NCI-H2196 (cell line): ENCODE measurements around the gene RASGRP1.

Experiments used
- DNase-seq: peaks from one replicate; lab custom pipeline; 2025; ENCODE audit not compliant: unreplicated experiment; lab: John Stamatoyannopoulos, UW

RASGRP1 gene

DNA sequence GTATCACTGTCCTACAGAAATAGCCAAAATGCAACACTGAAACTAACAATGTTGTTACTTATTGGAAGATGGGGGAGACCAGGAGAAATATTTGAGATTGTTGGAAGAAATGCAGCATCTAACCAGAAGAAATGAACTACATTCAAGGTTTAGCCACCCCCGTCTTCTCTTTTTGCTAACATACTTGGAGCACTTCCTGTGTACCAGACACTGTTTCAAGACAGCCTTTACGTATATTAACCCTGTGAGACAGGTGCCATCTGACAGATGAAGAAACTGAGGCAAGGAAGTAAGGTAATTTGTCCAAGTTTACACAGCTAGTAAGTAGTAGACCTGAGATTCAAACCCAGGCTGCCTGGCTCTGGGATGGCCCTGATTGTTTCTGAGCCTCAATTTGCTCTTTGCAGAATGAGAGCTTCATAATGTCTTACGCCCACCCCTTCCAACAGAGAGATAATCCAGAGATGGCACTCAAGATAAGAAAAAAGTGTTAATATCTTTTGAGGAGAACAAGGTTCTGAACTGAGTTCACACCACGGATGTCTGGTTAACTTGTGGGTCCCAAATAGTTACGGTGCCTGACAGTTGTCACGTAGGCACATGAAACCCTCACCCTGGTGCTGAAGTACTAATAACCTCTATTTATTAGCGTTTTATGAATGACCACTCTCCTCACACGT is 26.1 kb downstream of the RASGRP1 start:
- no peak for DNase-seq

DNA sequence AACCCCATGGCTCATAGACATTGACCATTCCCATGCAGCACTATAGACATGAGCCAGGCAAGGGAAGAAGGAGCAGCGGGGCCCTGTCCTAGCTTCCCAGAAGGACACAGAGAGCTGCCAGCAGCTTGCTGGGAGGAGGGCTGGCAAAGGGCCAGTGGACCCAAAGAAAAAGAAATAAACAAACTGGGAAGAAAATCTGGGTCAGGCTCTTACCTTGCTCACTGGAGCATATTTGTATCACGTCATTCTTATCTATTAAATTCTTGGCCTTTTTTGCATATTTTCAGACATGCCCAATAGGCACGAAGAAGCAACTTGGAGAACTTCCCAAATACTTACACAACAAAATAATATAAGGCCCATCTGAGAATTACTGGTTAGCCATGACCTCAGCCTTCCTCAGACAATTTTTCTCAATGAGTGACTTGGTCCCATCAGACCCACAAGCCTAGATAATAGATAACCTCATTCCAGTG is 28.4 kb downstream of the RASGRP1 start:
- no peak for DNase-seq

DNA sequence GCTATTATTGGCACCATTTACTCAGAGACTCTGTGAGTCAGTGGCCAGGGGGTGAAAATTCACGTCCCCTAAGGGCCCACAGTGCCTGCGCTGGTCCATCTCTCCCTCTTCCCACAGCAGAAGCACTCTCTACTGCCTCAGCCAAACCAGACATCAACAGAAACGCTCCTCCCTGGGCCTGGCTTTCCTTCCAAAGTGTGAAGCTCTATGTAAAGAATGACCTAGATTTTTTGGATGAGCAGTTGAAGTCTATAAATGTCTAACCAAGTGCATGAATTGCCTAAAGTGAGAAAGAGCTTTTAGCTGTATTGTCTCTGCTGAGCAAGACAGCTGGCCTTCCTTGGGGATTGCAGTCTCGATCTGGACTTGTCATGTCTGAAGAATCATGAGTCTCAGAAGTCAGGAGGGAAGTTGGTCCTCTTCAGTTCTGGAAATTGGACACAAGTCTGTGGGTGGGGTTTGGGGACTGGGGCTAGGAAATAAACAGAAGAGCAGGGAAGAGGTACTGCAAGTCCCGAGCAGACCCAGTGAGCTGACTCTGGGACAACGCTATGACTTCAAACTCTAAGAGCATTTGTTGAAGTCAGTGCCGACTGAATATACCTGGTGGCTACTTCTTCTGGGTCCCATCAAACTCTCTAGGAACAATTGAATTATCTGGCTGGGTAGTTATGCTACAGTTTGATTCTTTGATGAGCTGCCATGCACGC is 29.0 kb downstream of the RASGRP1 start:
- no peak for DNase-seq

DNA sequence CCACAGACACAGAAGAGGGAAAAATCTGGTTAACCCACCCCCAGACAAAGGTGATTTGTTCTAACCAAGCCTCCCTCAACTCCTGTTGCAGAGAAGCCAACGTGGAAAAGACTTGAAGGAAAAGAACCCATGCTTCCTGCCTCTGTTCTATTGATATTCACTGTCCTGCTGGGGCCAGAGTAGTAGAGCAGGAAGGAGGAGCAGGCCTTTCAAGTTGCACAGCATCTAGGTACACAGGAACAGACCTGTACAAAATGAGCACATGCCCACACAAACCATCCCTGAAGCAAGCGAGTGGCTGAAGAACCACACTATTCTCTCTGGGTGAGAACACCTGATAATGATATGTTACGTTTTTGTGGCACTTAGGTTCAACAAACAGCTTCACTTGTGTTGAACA is 29.9 kb downstream of the RASGRP1 start:
- no peak for DNase-seq

DNA sequence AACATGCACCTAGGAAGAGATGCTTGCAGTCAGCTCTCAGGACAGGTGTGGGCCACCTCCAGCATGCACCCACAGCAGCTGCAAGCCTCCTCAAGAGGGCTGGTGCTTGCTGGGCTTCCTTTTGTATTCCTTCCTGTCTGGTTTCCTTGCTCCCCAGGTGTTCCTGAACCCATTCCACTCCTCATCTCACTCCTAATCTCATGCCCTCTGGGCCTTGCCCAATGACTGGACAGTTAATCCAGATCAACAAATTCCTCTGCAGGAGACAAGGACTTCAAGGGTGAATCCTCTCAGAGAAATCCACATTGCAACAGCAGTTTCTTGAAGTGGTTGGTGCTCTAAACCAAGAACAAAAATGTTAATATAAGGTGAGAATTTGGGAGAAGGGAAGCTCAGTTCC is 30.7 kb downstream of the RASGRP1 start:
- no peak for DNase-seq

DNA sequence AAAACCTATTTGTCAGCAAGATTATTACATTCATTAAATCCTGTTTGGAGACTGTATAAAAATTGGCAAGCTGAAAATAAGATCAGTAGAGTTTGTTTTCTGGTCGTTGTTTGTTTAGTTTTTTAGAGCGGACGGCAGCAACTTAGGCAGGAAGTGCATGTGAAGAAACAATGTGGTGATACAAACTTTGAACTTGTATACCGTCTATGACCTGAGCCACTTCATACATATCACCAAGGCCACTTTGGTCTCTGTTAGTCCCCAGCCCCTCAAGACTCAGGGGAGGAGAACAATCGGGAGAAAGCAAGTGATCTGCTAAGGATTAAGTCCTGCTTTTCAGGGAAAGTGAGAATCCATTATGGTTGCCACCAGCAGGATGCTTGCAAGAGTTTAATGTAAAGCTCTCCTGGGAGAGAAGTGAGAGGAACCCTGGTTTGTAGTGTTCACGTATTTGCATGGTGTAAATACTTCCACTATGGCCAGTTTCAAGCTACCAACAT is 31.1 kb downstream of the RASGRP1 start:
- no peak for DNase-seq

DNA sequence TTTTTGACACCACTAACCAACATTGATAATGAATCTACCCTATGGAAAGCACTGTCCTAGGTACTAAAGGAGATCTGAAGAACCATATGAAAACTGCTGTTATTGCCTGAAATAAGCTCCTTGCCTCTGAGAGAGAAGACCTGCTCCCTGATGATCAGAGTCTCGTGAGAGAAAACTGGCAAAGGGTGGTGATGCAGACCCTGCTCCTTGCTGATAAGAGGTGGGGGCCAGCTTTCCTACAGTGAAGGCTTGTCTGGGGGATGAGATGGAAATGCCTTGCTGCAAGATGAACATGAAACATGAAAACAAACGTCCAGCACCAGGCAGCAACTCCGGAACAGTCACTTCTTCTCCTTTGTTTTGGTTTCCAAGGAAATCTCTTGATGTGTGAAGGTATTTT is 31.9 kb downstream of the RASGRP1 start:
- no peak for DNase-seq

- no peak for DNase-seq
Observed at GRCh38 chr15:38531509-38531908, 33.1 kb downstream of the RASGRP1 start.

DNA sequence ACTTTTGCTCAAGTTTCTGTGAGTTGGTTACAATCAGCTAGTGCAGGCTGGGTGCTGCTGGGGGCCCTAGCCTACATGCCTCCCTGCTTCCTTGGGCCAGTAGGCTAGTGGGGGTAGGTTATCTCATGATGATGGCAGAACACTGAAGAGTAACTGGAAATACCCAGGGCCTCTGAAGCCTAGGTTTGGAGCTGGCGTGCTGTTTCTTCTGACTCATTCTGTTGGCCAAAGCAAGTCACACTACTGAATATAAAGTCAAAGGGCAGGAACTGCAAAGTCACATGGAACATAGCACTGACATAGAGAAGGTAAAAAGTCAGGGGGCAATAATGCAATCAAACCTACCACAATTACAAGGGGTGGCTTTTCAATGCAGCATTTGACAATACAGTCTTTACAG is 34.5 kb downstream of the RASGRP1 start:
- DNase-seq = no peak

DNA sequence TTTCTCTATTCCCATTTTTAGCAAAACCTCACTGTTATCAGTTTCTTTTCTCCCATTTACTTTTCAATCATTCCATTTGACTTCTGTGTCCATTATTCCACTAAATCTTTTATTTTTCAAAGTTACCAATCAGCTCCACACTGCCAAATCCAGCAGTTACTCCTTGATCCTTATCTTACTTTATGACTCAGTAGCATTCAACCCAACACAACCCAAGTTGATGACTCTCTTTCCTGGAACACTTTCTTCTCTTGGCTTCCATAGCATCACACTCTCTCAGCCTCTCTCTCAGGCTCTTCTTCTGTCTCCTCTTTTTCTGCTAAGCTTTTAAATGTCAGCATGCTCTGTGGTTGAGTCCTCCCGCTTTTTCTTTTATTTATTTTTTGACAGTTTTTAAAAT is 36.3 kb downstream of the RASGRP1 start:
- no peak for DNase-seq

- no peak for DNase-seq
Observed at GRCh38 chr15:38526158-38526557, 38.5 kb downstream of the RASGRP1 start.

- DNase-seq = no peak
Observed at GRCh38 chr15:38525489-38525888, 39.1 kb downstream of the RASGRP1 start.

DNA sequence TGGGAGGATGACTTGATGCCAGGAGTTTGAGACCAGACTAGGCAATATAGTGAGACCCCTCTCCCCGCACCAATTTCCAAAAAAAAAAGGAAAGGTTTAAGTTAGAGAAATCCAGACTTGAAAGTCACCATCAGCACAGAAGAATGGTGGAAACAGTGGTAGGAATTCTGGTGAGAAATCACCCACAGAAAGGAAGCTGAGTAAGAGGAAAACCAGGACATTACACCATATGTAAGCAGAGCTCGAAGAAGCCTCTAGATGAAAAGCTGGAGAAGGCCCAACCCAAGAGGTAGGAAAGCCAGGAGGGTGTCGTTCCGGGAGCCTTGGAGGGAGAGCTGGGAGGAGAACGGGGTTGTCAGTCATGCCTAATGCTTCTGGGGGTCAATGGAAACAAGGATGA is 40.5 kb downstream of the RASGRP1 start:
- DNase-seq = no peak

GRCh38 chr15:38522922-38523321 is 41.7 kb downstream of the RASGRP1 start:
- no peak for DNase-seq

GRCh38 chr15:38521316-38521715 is 43.3 kb downstream of the RASGRP1 start:
- DNase-seq = no peak

- DNase-seq = no peak
Observed at GRCh38 chr15:38520035-38520434, 44.6 kb downstream of the RASGRP1 start.

- no peak for DNase-seq
Observed at GRCh38 chr15:38518084-38518483, 46.5 kb downstream of the RASGRP1 start.

DNA sequence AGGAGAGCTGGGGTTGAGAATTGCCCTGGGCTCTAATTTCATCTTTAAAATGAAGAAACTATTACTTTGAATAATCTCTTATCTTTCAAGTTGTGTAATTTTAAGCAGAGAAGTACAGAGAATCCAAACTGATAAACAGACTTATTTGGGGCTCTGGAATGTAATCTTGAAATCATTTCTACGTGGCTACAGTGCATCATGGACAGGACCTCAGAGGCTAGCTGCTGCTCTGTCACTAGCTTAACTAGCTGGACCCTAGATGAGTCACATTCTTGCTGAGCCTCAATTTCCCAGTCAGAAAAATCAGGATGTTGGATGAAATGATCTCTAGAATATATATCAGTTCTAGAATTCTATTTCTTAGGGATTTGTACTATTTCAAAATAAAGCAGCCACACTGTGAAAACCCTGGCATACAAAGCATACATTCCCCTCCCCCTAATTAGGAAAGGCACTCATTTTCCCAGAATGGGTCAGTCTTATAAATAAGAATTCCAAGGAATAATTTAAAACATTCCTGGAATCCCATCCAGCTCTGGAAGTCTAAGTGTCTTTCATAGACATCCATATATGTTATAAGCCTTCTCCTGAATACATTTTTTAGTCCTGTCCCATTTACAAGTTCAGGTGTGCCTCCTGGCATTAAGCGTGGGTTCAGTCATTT is 47.2 kb downstream of the RASGRP1 start:
- no peak for DNase-seq

DNA sequence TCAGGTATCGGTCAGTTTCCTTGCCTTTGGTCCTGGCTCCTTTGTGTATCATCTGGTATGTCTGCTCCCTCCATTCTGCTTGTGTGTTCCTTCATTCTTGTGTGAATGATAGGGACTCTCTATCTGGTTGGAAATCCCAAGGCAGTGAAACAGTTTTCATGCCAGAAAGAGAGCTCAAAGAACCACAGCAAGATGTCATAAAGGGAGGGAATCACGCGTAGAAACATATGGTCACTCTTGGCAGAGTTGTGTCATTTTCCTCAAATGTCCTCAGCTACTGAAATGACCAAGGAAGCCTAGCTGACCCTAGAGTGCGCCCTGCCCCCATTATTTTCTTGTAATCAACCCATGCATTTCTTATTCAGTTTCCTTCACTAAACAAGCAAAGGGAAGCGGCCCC is 48.0 kb downstream of the RASGRP1 start:
- no peak for DNase-seq

- DNase-seq = no peak
Observed at GRCh38 chr15:38514601-38515000, 50.0 kb downstream of the RASGRP1 start.

- DNase-seq = no peak
Observed at GRCh38 chr15:38512901-38513300, 51.7 kb downstream of the RASGRP1 start.

DNA sequence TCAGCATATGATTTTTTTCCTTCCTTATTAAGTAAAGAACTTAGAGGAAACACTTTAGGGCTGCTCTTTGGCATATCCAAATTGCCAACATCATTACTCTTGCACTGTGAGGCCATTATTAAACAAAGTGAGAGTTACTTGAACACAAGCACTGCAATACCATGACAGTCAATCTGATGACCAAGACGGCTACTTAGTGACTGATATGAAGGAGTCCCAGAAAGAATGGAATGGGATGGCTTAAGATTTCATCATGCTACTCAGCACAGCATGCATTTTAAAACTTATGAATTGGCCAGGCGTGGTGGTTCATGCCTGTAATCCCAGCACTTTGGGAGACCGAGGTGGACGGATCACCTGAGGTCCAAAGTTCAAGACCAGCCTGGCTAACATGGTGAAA is 55.5 kb downstream of the RASGRP1 start:
- DNase-seq = no peak
